GM18909 (cell line): ENCODE measurements around the gene NFAT5.
A peak's percentile ranks its signal among the peaks of the same experiment; 100 is the strongest.
"Not testable (repeated sequence)": the region's sequence is repeated elsewhere in the genome, so short reads cannot be mapped to it uniquely, and the experiment has no call there.

Experiments
- ATAC-seq: cut with Tn5 transposase; IDR thresholded peaks from one replicate; pipeline ENCODE4 v1.9.1; 2021; ENCODE audit warnings: mild to moderate bottlenecking; ENCODE audit not compliant: unreplicated experiment, poor library complexity

NFAT5 gene, protein sequence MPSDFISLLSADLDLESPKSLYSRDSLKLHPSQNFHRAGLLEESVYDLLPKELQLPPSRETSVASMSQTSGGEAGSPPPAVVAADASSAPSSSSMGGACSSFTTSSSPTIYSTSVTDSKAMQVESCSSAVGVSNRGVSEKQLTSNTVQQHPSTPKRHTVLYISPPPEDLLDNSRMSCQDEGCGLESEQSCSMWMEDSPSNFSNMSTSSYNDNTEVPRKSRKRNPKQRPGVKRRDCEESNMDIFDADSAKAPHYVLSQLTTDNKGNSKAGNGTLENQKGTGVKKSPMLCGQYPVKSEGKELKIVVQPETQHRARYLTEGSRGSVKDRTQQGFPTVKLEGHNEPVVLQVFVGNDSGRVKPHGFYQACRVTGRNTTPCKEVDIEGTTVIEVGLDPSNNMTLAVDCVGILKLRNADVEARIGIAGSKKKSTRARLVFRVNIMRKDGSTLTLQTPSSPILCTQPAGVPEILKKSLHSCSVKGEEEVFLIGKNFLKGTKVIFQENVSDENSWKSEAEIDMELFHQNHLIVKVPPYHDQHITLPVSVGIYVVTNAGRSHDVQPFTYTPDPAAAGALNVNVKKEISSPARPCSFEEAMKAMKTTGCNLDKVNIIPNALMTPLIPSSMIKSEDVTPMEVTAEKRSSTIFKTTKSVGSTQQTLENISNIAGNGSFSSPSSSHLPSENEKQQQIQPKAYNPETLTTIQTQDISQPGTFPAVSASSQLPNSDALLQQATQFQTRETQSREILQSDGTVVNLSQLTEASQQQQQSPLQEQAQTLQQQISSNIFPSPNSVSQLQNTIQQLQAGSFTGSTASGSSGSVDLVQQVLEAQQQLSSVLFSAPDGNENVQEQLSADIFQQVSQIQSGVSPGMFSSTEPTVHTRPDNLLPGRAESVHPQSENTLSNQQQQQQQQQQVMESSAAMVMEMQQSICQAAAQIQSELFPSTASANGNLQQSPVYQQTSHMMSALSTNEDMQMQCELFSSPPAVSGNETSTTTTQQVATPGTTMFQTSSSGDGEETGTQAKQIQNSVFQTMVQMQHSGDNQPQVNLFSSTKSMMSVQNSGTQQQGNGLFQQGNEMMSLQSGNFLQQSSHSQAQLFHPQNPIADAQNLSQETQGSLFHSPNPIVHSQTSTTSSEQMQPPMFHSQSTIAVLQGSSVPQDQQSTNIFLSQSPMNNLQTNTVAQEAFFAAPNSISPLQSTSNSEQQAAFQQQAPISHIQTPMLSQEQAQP (N-terminal part only)

DNA sequence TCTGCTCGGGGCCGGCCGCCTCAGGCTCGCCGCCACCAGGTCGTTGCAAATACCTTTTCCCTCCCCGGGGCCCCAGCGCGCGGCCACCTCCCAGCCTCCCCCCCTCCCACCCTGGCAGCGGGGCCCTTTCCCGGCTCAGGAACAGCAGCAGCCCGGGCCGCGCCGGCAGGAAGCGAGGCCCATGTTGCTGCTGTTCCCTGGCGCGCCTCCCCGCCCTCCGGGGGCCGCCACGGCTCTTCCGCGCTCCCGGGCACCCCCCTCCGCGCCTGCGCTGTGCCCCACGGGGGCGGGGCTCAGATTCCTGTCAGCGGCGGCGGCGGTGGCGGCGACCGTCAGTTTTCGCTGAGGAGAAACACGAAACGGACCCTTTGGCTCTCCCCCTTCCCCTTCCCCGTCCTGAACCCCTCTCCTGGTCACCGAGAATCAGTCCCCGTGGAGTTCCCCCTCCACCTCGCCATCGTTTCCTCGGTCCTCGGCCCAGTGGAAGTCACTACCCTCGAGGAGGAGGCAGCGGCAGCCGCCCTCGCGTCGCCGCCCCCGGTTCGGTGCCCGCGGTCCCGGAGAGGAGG is at the start of gene NFAT5:
TSS of gene NFAT5 (plus strand) at position 296 of the 569 bp plus-strand sequence. CDS start 336 bp downstream, outside the sequence.
- ATAC-seq: peak; percentile 55

DNA sequence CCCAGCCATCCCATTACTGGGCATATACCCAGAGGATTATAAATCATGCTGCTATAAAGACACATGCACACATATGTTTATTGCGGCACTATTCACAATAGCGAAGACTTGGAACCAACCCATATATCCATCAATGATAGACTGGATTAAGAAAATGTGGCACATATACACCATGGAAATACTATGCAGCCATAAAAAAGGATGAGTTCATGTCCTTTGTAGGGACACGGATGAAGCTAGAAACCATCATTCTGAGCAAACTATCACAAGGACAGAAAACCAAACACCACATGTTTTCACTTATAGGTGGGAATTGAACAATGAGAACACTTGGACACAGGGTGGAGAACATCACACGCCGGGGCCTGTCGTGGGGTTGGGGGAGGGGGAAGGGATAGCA is 47.9 kb upstream of the NFAT5 start:
- ATAC-seq: not testable (repeated sequence)

DNA sequence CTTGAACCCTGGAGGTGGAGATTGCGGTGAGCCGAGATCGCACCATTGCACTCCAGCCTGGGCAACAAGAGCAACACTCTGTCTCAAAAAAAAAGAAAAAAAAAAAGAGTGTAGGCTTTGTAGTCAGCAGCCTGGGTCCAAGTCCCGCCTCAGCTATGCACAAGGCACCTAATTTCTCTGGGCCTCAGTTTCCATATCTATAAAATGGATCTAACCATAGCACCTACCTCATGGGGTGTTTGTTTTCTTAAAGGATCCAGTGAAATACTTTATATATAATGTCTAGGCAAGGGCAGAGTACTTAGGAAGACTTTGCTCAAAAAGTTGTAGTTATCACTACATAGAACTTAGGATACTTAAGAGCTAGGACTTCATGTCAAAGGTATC is 45.4 kb upstream of the NFAT5 start:
- no peak for ATAC-seq

DNA sequence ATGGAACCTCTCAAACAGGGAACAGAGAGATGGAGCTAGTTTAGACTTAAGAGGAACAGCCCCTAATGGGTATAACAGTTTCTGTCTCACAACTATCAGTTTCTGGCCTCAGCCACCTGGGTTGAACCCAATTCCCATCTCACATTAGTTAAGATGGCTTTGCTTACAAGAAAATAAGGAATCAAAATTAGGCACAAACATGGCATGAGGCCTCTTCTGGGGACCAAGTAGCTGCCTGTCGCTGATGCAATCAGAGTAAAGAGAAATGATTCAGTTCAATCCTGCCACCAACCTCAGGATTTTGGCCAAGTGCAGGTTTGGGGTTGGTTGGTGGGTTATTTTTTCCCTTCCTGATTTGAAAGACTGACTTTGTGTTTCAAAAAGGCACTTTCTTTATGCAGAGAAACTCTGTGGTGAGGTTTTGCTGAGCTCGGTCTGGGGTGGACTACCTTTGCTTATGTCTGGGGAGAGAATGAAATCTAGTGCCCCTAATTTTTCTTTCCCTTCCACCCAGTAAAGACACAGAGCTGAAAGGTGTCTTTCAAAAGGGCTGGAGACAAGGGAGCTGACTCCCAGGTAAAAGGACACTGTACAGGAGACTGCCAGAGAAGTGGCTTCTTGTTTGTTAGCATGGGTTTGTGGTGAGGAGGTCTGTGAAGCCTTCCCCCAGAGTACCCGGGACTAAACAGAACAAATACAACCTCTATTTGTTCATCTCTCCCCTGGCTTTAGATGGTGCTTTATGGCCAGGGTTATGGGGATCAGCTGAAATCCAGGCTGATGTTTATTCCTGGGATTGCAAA is 44.8 kb upstream of the NFAT5 start:
- ATAC-seq: peak; percentile 53

DNA sequence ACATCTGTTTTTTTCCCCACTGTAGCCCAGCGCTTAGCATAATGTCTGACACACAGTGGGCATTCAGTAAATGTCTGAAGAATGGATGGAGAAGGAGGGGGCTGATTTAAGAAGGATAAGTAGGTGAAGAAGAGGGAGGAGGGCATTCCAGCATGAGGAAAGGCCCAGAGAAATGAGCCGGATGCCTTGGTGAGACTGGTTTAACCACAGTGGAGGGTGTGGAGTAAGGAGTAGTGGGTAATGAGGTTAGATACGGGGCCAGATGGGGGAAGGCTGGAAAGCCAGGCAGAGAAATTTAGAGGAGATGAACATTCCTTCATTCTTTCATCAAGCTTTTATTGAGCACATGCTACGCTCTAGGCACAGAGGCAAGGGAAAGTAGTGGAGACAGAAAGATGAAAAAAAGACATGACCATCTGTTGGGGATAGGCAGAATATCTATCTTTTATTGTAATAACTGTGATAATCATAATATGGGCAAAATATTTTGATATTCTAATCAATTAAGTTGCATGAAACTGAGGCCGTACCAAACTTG is 43.7 kb upstream of the NFAT5 start:
- ATAC-seq: no peak

DNA sequence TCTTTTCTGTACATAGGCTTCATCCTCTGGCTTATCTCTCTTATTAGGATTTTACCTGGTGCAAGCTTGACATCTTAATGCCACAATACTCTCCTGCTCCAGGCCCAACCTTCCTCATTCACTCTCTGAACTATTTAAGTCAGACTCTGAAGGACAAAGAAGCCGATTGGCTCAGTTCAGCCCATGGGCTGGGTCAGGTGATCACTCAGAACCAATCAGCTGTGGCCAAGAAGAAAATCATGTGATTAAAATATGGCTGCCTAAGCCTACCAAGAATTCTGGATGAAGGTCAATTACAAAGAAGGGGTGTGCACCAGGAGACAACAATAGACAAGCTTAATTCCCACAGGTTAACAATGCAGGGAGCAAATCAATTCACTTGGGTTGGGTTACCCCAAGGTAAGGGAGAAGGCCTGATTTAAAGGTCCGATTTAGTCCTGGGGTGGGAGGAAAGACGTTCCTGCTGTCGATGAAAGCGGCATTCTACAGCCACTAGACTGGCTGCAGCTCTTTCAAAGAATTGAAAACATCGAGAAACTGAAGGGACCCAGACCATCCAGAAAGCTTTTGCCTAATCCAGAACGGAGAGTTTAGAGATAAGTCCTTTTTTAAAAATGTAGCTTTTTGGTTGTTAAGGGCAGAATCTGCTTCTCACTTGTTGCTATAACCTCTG is 42.9 kb upstream of the NFAT5 start:
- no peak for ATAC-seq

DNA sequence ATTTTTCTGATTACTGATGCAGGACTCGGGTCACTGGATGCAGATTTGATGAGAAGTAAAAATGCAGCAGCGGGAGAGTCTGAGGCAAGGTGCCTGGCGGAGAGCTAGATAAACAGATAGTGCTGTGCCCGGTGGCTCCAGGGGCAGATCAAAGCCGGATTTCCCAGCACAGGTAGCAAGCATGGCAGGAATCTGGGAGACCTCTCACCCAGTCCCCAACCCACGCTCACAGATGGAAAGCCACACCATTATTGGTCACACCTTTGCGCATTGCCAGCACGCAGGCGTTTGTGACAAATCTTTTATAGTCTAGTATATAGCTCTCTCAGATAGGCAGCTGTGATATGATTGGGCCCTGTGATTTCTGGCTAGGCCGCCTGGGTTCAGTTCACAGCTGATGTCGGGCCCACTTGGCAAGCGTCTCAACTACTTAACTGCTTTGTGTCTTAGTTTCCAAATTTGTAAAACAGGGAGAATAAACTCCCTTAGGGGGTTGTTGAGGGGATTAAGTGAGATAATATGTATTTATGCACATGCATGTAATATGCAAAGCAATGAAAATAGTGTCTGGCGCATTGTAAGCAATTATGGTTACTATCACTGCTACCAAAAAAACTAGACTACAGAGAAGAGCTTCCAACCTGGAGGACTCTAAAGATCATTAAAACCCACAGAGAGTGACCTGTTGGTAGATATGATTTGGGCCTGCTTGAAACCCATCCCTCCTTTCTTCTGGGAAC is 42.0 kb upstream of the NFAT5 start:
- no peak for ATAC-seq

DNA sequence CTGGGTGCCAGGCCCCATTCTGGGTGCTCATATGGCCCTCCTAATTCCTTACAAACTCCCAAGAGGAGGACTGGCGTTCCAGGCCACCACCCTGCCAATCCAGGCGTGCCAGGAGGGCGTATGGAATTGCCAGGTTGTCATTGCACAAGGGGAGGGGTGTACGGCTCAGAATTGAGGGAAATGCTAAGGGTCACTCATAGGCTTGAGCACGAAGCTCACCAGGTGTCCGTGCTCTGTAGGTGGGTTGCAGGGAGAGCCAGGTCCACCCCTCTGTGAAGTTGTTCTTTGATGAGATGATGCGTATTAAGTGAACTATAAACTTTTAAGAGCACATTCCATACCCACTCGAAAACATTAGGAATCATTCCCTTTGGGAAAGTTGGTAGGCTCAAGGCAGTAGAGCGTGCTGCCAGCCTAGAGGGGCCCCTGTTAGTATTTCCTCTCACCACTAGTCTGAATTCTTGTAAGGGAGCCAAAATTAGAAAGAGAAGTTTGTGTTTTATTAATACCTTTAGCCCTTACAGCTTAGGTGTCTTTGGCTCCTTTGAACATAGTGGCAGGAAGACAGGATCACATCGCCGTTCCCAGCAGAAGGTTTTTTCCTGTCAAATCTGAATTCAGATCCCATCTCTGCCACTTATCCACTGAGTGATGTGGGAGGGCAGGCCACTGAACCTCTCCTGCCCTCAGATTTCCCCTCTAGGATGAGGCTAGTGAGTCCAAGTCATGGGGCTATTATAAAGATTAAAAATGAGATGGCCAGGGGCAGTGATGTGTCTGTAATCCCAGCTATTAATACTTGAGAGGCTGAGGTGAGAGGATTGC is 38.7 kb upstream of the NFAT5 start:
- ATAC-seq: no peak

DNA sequence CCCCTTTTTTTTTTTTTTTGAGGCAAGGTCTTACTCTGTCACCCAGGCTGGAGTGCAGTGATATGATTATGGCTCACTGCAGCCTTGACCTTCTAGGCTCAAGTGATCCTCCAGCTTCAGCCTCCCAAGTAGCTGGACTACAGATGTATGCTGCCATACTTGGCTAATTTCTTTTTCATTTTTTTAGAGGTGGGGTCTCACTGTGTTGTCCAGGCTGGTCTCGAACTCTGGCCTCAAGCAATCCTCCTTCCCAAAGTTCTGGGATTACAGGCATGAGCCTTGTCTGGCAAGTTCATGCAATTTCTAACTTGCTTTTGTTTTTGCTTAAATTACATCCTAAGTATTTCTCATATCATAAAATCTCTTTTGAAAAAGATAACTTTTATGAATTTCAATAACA is 33.8 kb upstream of the NFAT5 start:
- ATAC-seq: no peak

DNA sequence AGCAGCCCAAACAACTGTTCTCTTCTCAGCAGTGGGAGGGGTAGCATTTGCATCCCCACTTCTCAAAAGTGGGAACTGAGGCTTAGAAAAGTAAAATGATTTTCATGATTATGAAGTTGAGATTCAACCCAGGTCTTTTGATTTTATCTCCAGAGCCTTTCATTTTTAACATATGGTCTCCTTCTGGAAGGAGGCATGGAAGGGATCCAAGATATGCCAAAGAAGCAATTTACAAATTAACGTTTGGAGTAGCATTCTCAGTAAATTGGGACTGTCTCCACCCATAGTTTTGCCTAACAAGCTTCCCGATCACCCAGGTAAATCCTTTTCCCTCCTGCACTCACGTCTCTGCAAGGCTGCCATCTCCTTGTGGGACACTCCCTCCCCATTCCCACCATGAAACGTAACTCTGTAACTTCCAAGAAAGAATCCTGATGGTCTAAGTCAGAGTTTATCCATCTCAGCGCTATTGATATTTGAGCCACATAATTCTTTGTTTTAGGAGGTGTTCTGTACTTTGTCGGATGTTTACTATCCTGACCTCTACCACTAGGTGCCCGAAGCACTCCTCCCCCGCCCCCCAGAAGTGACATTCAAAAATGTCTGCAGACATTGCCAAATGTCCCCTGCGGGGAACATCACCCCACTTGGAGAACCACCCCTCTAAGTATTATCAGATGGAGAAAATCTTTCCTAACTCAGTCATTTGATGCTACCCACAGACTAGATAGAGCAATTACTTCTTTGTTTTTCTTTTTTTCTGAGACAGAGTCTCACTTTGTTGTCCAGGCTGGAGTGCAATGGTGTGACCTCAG is 32.9 kb upstream of the NFAT5 start:
- no peak for ATAC-seq

DNA sequence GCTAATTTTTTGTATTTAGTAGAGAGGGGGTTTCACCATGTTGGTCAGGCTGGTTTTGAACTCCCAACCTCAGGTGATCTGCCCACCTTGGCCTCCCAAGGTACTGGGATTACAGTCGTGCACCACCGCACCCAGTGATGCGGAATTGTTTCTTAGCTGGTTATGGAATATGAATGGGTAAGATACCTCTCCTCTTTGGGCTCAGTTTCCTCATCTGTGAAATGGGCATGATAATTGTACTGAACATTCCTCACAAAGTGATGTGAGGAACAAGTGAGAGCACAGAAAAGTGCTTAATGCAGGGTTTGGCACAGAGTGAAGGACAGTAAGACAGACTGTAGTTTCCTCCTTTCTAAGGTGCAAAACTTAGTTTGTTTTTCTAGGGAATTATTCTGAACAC is 31.0 kb upstream of the NFAT5 start:
- ATAC-seq: no peak

DNA sequence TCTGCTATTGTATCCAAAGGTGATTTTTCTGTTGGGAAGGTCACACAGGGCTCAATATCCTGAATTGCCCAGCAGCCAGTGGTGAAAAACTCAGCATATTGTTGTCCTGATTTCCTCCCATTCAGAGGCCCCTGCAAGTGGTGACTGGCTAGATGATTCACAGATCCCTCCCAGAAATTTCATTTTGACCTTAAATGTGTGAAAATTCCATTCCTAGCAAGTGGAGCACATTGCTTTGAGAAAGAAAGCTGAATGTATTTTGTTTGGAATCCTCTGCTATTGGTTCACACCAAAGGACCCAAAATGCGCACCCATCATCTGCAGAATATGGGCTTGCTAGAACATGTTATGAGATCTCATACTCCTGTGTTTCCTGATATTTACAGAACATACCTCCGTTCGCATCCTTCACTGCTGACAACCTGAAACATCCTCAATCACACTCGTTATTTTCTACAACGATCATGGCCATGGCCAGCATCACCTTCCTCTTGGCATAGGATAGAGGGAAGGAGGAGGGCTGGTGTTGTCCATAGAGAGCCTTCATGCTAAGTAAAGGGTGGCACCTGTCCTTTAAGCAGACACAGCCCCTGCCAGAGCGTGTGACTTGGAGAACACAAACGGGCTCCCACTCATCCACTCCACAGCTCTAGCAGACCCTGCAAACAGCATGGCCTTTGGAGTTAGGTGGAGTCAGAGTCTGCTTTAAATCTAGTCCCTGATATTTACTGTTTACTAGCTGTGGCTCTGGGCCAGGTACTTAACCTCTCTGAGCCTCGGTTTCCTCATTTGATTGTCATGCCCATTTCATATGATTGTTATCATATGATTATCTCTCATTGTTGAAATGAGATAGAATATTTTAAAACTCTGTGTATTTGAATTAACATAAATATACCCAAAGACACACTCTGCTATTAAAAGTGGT is 30.4 kb upstream of the NFAT5 start:
- ATAC-seq: no peak

DNA sequence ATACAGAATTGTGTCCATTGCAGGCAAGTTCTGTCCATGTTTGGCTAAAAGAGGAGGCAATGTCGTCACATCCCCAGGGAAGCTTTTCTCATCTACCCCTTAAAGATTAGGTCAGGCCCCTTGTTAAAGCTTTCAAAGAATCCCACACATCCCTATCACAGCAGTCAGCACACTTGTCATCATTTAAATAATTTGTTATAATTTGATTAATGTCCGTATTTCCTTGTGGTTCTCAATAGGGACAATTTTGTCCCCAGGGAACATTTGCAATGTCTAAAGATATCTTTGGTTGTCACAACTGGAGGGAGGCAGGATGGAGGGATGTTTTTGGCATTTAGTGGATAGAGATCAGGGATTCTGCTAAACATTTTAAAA is 28.1 kb upstream of the NFAT5 start:
- ATAC-seq: no peak

DNA sequence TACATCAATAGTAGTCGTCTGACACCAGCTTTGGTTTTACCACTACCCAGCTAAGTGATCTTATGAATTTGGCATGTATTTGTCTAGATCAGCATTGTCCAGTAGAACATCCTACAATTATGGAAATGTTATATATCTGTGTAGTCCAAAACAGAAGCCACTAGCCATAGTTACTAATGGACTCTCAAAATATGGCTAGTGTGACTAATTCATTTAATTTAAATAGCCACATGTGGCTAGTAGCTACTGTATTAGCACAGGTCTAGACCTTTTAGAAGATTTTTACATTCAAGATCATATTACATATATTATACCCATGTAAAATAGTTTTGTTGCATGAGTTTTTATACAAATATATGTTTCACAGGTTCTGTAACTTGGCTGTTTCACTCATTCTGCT is 27.0 kb upstream of the NFAT5 start:
- no peak for ATAC-seq

DNA sequence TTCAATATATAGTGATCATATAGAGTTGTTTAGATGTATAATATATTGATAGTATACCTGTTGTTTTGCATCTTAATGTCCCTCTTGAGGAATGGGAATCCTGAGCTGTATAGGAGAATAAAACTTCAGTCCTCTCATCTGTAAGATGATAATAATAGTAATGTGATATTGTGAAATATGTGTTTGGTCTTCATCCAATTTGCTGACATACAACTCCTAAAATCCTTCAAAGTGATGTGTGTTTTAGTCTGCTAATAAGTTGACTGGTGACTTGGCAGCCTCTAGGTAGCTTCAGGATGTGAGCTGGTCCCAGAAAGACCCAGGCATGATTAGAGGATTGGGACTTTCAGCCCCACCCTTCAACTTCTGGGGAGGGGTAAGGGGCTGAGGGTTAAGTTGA is 22.8 kb upstream of the NFAT5 start:
- ATAC-seq: no peak

DNA sequence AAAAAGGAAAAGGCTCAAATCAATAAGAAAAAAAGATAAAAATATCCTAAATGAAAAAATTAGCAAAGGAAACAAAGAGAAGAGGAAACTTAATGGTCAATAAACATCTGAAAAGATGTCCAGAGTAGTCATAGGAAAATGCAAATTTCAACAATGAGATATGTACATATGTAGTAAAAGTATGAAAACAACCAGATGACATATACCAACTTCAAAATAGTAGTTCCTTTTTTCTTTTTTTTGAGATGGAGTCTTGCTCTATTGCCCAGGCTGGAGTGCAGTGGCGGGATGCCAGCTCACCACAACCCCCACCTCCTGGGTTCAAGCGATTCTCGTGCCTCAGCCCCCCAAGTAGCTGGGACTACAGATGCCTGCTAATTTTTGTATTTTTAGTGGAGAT is 21.7 kb upstream of the NFAT5 start:
- no peak for ATAC-seq
